Gastrocnemius medialis (tissue), 4 donors: Measurements from ENCODE around the gene OIT3.

Experiments used
- CTCF ChIP-seq, 5 experiments: fragments of 450-650 bp in 3 of 5; fragments of 200-600 bp in 2 of 5; sonication (generic) in 2 of 5; IDR thresholded peaks in 4 of 5; conservative IDR thresholded peaks in 1 of 5; 1 replicate in 4 of 5; 2 replicates in 1 of 5; pipeline ENCODE4 v1.5.1; 2016 to 2019; ENCODE audit warnings: antibody characterized with exemption in 5 of 5, mild to moderate bottlenecking in 3 of 5, moderate library complexity in 3 of 5
- POLR2A ChIP-seq, 2 donors: fragments of 450-650 bp; IDR thresholded peaks; one replicate each; pipeline ENCODE4 v1.6.1; 2017; ENCODE audit warnings: antibody characterized with exemption in 2 of 2, mild to moderate bottlenecking in 2 of 2, moderate library complexity in 2 of 2

DNA sequence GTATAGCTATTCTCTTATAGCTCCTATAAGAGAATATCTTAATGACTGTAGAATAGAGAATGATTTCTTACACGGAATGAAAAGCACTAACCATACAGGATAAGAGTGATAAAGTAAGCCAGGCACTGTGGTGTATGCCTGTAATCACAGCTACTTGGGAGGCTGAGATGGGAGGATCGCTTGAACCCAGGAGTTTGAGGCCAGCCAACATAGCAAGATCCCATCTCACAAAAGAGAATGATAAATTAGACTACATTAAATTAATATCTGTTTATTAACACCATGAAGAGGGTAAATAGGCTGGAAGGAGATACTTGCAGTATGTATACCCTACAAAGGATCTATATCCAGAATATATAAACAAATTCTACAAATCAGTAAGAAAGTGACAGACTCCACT, 12.2 kb upstream of the OIT3 start:
- TF ChIP-seq CTCF (IDR thresholded peaks at IDR 0.05 in 4 of 5, conservative IDR thresholded peaks at IDR 0.05 in 1 of 5): no peak
- TF ChIP-seq POLR2A (IDR thresholded peaks at IDR 0.05): no peak
